ENCODE data around the gene HSBP1.

Gene HSBP1

GRCh38 chr16:83794860-83795554 lies 12.8 kb upstream of the HSBP1 start:
- Histone ChIP-seq H3K27ac (no peak overlapping the region), H3K36me3 (ENCODE audit: insufficient read depth, low read length) (no peaks in the 10 kb centered on the region), H3K9me3 (ENCODE audit: low read depth, low read length) (no peaks in the 10 kb centered on the region), H3K9ac (ENCODE audit: insufficient read length) (no peak overlapping the region), H3K4me3 (no peak overlapping the region)
- no peak for TF ChIP-seq EZH2 (IDR thresholded peaks at IDR 0.05)
- no peak for TF ChIP-seq FOXP2 (optimal IDR thresholded peaks at IDR 0.05; ENCODE audit: control extremely low read depth, extremely low read length, insufficient read depth)
- no peak for TF ChIP-seq POLR2AphosphoS5 (IDR thresholded peaks at IDR 0.05; ENCODE audit: borderline replicate concordance, low read depth, low read length)
- DNase-seq (ENCODE audit: low read depth, low spot score): no peak

- Histone ChIP-seq H3K36me3 (ENCODE audit: insufficient read depth, low read length) (no peaks in the 10 kb centered on the region), H3K9me3 (ENCODE audit: low read depth, low read length) (no peaks in the 10 kb centered on the region), H3K27ac (no peak overlapping the region), H3K9ac (ENCODE audit: insufficient read length) (no peak overlapping the region), H3K4me3 (no peak overlapping the region)
- no peak for TF ChIP-seq EZH2 (IDR thresholded peaks at IDR 0.05)
- no peak for TF ChIP-seq POLR2AphosphoS5 (IDR thresholded peaks at IDR 0.05; ENCODE audit: borderline replicate concordance, low read depth, low read length)
- TF ChIP-seq FOXP2 (optimal IDR thresholded peaks at IDR 0.05; ENCODE audit: control extremely low read depth, extremely low read length, insufficient read depth): no peak
- DNase-seq (ENCODE audit: low read depth, low spot score): no peak
Measured at GRCh38 chr16:83797013-83797412, 10.8 kb upstream of the HSBP1 start.

GRCh38 chr16:83799336-83799735 lies 8.4 kb upstream of the HSBP1 start:
- no peak overlapping the region for H3K9ac ChIP-seq (ENCODE audit: insufficient read length)
- H3K4me3 ChIP-seq: no peak overlapping the region
- H3K9me3 ChIP-seq (ENCODE audit: low read depth, low read length): no peaks in the 10 kb centered on the region
- no peak for TF ChIP-seq EZH2 (IDR thresholded peaks at IDR 0.05)
- TF ChIP-seq POLR2AphosphoS5 (IDR thresholded peaks at IDR 0.05; ENCODE audit: borderline replicate concordance, low read depth, low read length): no peak
- TF ChIP-seq FOXP2 (optimal IDR thresholded peaks at IDR 0.05; ENCODE audit: control extremely low read depth, extremely low read length, insufficient read depth): no peak
- no peak overlapping the region for H3K27ac ChIP-seq
- no peaks in the 10 kb centered on the region for H3K36me3 ChIP-seq (ENCODE audit: insufficient read depth, low read length)
- no peak for DNase-seq (ENCODE audit: low read depth, low spot score)

GRCh38 chr16:83802135-83802534 lies 5.6 kb upstream of the HSBP1 start:
- Histone ChIP-seq H3K9me3 (ENCODE audit: low read depth, low read length) (no peaks in the 10 kb centered on the region), H3K27ac (no peak overlapping the region), H3K4me3 (no peak overlapping the region), H3K36me3 (ENCODE audit: insufficient read depth, low read length) (no peaks in the 10 kb centered on the region), H3K9ac (ENCODE audit: insufficient read length) (no peak overlapping the region)
- no peak for TF ChIP-seq FOXP2 (optimal IDR thresholded peaks at IDR 0.05; ENCODE audit: control extremely low read depth, extremely low read length, insufficient read depth)
- no peak for TF ChIP-seq EZH2 (IDR thresholded peaks at IDR 0.05)
- no peak for TF ChIP-seq POLR2AphosphoS5 (IDR thresholded peaks at IDR 0.05; ENCODE audit: borderline replicate concordance, low read depth, low read length)
- DNase-seq (ENCODE audit: low read depth, low spot score): no peak

GRCh38 chr16:83802554-83803205 lies 5.1 kb upstream of the HSBP1 start:
- no peaks in the 10 kb centered on the region for H3K36me3 ChIP-seq (ENCODE audit: insufficient read depth, low read length)
- no peak for TF ChIP-seq FOXP2 (optimal IDR thresholded peaks at IDR 0.05; ENCODE audit: control extremely low read depth, extremely low read length, insufficient read depth)
- no peak for TF ChIP-seq POLR2AphosphoS5 (IDR thresholded peaks at IDR 0.05; ENCODE audit: borderline replicate concordance, low read depth, low read length)
- TF ChIP-seq EZH2 (IDR thresholded peaks at IDR 0.05): no peak
- H3K9ac ChIP-seq (ENCODE audit: insufficient read length): no peak overlapping the region
- H3K27ac ChIP-seq: no peak overlapping the region
- no peak for DNase-seq (ENCODE audit: low read depth, low spot score)
- H3K4me3 ChIP-seq: no peak overlapping the region
- H3K9me3 ChIP-seq (ENCODE audit: low read depth, low read length): no peaks in the 10 kb centered on the region

GRCh38 chr16:83803811-83804210 lies 4.0 kb upstream of the HSBP1 start:
- Histone ChIP-seq H3K9ac (ENCODE audit: insufficient read length) (no peak overlapping the region), H3K27ac (no peak overlapping the region)
- DNase-seq (ENCODE audit: low read depth, low spot score): no peak

GRCh38 chr16:83804366-83804765 lies 3.4 kb upstream of the HSBP1 start:
- no peak overlapping the region for H3K27ac ChIP-seq

More at GRCh38 chr16:83803811-83804210, 4.0 kb upstream of the HSBP1 start:
- Histone ChIP-seq H3K36me3 (ENCODE audit: insufficient read depth, low read length) (no peaks in the 10 kb centered on the region), H3K4me3 (no peak overlapping the region), H3K9me3 (ENCODE audit: low read depth, low read length) (no peaks in the 10 kb centered on the region)
- no peak for TF ChIP-seq EZH2 (IDR thresholded peaks at IDR 0.05)
- TF ChIP-seq FOXP2 (optimal IDR thresholded peaks at IDR 0.05; ENCODE audit: control extremely low read depth, extremely low read length, insufficient read depth): no peak
- TF ChIP-seq POLR2AphosphoS5 (IDR thresholded peaks at IDR 0.05; ENCODE audit: borderline replicate concordance, low read depth, low read length): no peak

GRCh38 chr16:83806036-83806435 lies 1.7 kb upstream of the HSBP1 start:
- no peaks in the 10 kb centered on the region for H3K9me3 ChIP-seq (ENCODE audit: low read depth, low read length)
- DNase-seq (ENCODE audit: low read depth, low spot score): no peak
- no peak overlapping the region for H3K27ac ChIP-seq
- TF ChIP-seq EZH2 (IDR thresholded peaks at IDR 0.05) (no peak), POLR2AphosphoS5 (IDR thresholded peaks at IDR 0.05; ENCODE audit: borderline replicate concordance, low read depth, low read length) (no peak), FOXP2 (optimal IDR thresholded peaks at IDR 0.05; ENCODE audit: control extremely low read depth, extremely low read length, insufficient read depth) (no peak)
- no peak overlapping the region for H3K4me3 ChIP-seq
- no peak overlapping the region for H3K9ac ChIP-seq (ENCODE audit: insufficient read length)
- H3K36me3 ChIP-seq (ENCODE audit: insufficient read depth, low read length): no peaks in the 10 kb centered on the region

More at GRCh38 chr16:83804366-83804765, 3.4 kb upstream of the HSBP1 start:
- no peaks in the 10 kb centered on the region for H3K9me3 ChIP-seq (ENCODE audit: low read depth, low read length)
- no peak overlapping the region for H3K9ac ChIP-seq (ENCODE audit: insufficient read length)
- no peak for DNase-seq (ENCODE audit: low read depth, low spot score)
- no peaks in the 10 kb centered on the region for H3K36me3 ChIP-seq (ENCODE audit: insufficient read depth, low read length)
- TF ChIP-seq EZH2 (IDR thresholded peaks at IDR 0.05) (no peak), POLR2AphosphoS5 (IDR thresholded peaks at IDR 0.05; ENCODE audit: borderline replicate concordance, low read depth, low read length) (no peak), FOXP2 (optimal IDR thresholded peaks at IDR 0.05; ENCODE audit: control extremely low read depth, extremely low read length, insufficient read depth) (no peak)
- H3K4me3 ChIP-seq: no peak overlapping the region
